Duodenal mucosa (tissue), 2 donors: ENCODE data around the gene STYX.
A peak's percentile ranks its signal among the peaks of the same experiment; 100 is the strongest.

Experiments
- H3K27ac ChIP-seq: one replicate; pipeline ENCODE4 v1.7.0; 2013; ENCODE audit warnings: low read depth, low read length
- H3K27me3 ChIP-seq, 2 donors: one replicate each; pipeline ENCODE4 v1.7.0; 2013; ENCODE audit warnings: low read length in 2 of 2, control low read depth in 1 of 2; ENCODE audit not compliant: insufficient read depth in 2 of 2, control insufficient read depth in 1 of 2
- H3K36me3 ChIP-seq, 2 donors: one replicate each; pipeline ENCODE4 v1.7.0; 2013; ENCODE audit warnings: low read length in 2 of 2, control low read depth in 1 of 2; ENCODE audit not compliant: insufficient read depth in 2 of 2, control insufficient read depth in 1 of 2
- H3K4me1 ChIP-seq, 2 donors: one replicate each; pipeline ENCODE4 v1.7.0; 2013; ENCODE audit warnings: low read length in 2 of 2, control low read depth in 1 of 2; ENCODE audit not compliant: insufficient read depth in 2 of 2, control insufficient read depth in 1 of 2
- H3K4me3 ChIP-seq, 2 donors: one replicate each; pipeline ENCODE4 v1.7.0; 2013; ENCODE audit warnings: low read length in 2 of 2, low read depth in 1 of 2
- H3K9ac ChIP-seq, 2 donors: one replicate each; pipeline ENCODE4 v1.7.0; 2013; ENCODE audit warnings: low read length in 2 of 2, low read depth in 1 of 2
- H3K9me3 ChIP-seq, 2 donors: one replicate each; pipeline ENCODE4 v1.7.0; 2013; ENCODE audit warnings: low read length in 2 of 2, control low read depth in 1 of 2; ENCODE audit not compliant: control insufficient read depth in 1 of 2

Gene STYX

GRCh38 chr14:52786887-52787286 lies 56.9 kb downstream of the STYX start:
- Histone ChIP-seq H3K27me3 (no peaks in the 10 kb centered on the region), H3K27ac (no peak overlapping the region), H3K4me1 (peaks cover 9 to 13% of the 10 kb centered on the region in 2 donors), H3K9me3 (no peaks in the 10 kb centered on the region), H3K36me3 (no peaks in the 10 kb centered on the region), H3K4me3 (no peak overlapping the region), H3K9ac (no peak overlapping the region)

DNA sequence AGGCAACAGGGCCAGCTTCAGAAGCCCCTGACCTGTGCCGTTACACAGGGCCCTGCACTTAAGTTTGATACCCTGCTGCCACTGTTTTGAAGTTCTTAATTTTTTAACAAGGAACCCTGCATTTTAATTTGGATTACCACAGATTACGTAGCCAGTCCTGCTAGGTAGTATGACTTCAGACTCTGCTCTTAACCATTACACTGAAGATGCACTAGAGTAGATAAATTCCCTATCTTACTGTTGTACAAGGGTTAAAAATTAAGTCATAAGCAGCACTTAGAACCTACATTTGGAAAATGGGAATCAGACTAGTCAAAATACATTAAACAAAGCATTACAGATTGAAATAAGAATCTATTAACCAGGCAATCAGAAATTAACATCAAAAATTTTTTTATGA lies 59.2 kb downstream of the STYX start:
- H3K9ac ChIP-seq, result no peak overlapping the region
- H3K27ac ChIP-seq, result no peak overlapping the region
- no peaks in the 10 kb centered on the region for H3K27me3 ChIP-seq
- H3K4me1 ChIP-seq, result peaks cover 9 to 17% of the 10 kb centered on the region in 2 donors
- no peaks in the 10 kb centered on the region for H3K9me3 ChIP-seq
- no peaks in the 10 kb centered on the region for H3K36me3 ChIP-seq
- H3K4me3 ChIP-seq, result no peak overlapping the region

DNA sequence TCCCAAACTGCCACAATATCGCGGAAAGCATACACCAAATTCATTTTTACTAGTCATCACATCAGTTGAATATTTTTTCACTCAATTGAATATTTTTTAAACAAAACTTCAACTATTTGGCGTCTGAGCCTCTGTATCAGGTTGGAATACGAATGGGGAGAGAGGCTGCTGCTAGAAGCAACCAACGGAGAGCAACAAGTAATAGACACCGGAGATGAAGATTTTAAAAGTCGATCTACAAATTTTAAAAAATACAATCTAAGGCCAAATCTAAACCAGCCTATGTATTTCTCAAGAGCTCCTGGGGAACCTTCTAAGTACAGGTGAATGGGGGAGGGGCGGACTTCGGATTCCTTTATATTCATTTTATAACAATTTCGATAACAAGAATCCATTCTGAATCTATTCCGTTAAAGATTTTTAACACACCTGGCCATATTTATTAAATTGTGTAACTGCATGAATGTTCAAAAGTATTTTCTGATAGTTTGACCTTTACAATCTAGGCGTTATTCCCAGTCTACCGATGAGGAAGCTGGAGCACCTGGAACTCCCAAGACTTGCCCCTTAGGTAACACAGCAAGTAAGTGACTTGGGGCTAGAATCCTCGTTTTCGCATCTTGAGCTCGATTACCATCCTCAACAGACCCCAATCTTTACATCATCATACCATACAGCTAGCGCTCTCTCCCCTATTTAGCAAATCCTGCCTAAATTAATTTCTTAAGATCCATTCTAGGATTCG lies 60.2 kb downstream of the STYX start:
- Histone ChIP-seq H3K4me1 (peaks cover 9 to 17% of the 10 kb centered on the region in 2 donors), H3K27ac (no peak overlapping the region), H3K4me3 (peak overlapping the region; percentile 96), H3K36me3 (no peaks in the 10 kb centered on the region), H3K9ac (peak overlapping the region; percentile 66 to 87), H3K27me3 (no peaks in the 10 kb centered on the region), H3K9me3 (no peaks in the 10 kb centered on the region)

DNA sequence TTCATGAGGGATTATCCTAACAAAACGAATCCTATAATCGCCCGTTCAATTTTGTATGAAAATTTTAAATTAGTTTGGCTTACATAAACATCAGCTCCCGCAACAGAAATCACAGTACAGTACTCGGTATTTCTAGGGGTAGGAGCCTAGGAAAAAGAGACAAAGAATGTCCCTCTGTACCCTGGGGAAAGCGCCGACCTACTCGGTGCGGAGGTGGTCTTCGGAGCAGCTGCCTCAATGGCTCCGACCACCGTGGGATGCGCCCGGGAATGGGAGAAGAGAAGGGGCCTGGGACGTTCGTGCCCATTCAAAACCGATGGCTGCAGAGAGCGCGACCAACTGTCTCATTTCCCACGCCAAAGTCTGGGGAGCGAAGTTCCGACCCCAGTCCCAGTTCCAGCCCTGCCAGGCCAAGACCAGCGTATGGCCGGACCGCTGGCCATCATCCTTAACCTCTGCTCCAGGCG lies 60.8 kb downstream of the STYX start:
- peak overlapping the region; percentile 66 to 87 for H3K9ac ChIP-seq
- no peaks in the 10 kb centered on the region for H3K27me3 ChIP-seq
- H3K36me3 ChIP-seq, result no peaks in the 10 kb centered on the region
- H3K4me1 ChIP-seq, result peaks cover 9 to 17% of the 10 kb centered on the region in 2 donors
- H3K27ac ChIP-seq, result peak overlapping the region; percentile 87
- H3K9me3 ChIP-seq, result no peaks in the 10 kb centered on the region
- peak overlapping the region; percentile 96 for H3K4me3 ChIP-seq

DNA sequence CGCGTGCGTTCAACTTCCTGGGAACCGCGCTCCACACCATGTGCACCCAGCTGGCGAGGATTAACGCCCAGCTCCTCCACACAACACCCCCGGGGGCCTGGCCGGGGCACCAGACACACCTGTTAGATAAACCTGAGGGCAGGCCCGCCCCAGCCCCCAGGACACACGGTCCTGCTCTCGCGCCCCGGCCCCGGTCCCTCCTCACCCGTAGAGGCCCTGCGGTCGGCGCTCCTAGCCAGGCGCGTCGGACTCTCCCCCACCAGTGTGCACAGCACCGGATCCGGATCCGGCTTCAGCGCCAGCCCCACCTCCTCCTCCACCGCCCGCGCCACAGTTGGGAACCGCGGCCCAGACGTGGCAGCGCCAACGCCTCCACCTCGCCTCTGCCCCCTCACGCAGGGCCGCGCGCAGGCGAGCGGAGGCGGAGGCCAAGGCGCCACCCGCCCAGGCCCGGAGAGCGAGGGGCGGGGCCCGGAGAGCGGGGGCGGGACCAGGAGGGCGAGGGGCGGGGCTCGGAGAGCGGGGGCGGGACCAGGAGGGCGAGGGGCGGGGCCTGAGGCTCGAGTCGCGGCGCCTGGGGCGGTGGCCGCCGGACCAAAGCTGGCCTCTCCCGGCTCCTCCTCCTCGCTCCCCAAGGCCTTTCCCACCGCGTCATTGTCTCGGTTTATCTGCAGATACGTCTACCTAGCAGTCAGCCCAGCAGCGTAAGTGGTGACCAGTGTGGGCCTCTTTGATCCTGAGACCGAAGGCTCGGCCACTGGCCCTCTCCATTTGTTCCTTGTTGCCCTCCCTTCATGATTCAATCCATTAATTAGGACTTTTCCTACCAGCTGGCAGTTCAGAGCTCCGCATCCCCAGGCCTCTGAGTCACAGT lies 61.5 kb downstream of the STYX start, which contains the start of gene GNPNAT1:
Gene GNPNAT1, minus strand, starts transcription at position 385 of the 874 bp plus-strand sequence. CDS start 6,957 bp downstream, outside the sequence.
- Histone ChIP-seq H3K27me3 (no peaks in the 10 kb centered on the region), H3K4me3 (peak within 1 kb of the TSS; percentile 96), H3K4me1 (peaks cover 9 to 17% of the 10 kb centered on the region in 2 donors), H3K9ac (peak within 1 kb of the TSS; percentile 66 to 87), H3K27ac (peak within 1 kb of the TSS; percentile 87), H3K9me3 (no peaks in the 10 kb centered on the region), H3K36me3 (no peaks in the 10 kb centered on the region)

DNA sequence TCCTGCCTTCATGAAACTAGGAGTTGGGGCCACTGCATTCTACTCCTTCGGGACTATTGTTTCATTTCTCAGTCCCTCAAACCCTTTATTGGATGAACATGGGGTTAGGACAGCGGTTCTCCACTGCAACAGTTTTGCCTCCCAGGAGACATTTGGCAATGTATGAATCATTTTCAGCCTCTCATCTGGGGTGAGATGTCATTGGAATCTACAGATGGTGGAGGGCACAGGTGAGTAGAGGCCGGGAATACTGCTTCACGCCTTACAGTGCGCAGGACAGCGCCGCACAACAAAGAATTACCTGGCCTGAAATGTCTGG lies 62.1 kb downstream of the STYX start:
- H3K27ac ChIP-seq, result peak overlapping the region; percentile 82
- H3K9me3 ChIP-seq, result no peaks in the 10 kb centered on the region
- H3K4me3 ChIP-seq, result peak overlapping the region; percentile 61 to 75
- peaks cover 9 to 17% of the 10 kb centered on the region in 2 donors for H3K4me1 ChIP-seq
- no peaks in the 10 kb centered on the region for H3K27me3 ChIP-seq
- H3K9ac ChIP-seq, result peak overlapping the region; percentile 58 to 71
- H3K36me3 ChIP-seq, result no peaks in the 10 kb centered on the region

DNA sequence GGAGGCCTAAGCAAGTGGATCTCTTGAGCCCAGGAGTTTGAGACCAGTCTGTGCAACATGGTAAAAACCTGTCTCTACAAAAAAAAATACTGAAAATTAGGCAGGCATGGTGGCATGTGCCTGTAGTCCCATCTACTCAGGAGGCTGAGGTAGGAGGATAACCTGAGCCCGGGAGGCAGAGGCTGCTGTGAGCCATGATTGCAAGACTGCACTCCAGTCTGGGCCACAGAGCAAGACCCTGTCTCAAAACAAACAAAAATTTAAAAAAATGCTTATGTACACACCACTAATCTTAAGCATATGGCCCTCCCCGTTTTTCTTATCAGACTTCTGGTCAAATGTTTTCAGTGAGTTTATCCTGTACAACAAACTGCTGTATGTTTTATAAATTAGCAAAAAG lies 63.1 kb downstream of the STYX start:
- Histone ChIP-seq H3K27ac (no peak overlapping the region), H3K36me3 (no peaks in the 10 kb centered on the region), H3K4me3 (no peak overlapping the region), H3K9ac (no peak overlapping the region), H3K9me3 (no peaks in the 10 kb centered on the region), H3K27me3 (no peaks in the 10 kb centered on the region), H3K4me1 (peaks cover 9 to 17% of the 10 kb centered on the region in 2 donors)

- H3K27ac ChIP-seq, result no peak overlapping the region
- H3K36me3 ChIP-seq, result no peaks in the 10 kb centered on the region
- no peaks in the 10 kb centered on the region for H3K9me3 ChIP-seq
- no peak overlapping the region for H3K4me3 ChIP-seq
- H3K27me3 ChIP-seq, result no peaks in the 10 kb centered on the region
- H3K9ac ChIP-seq, result no peak overlapping the region
- no peaks in the 10 kb centered on the region for H3K4me1 ChIP-seq
Measured at GRCh38 chr14:52797653-52798052, 67.7 kb downstream of the STYX start.

DNA sequence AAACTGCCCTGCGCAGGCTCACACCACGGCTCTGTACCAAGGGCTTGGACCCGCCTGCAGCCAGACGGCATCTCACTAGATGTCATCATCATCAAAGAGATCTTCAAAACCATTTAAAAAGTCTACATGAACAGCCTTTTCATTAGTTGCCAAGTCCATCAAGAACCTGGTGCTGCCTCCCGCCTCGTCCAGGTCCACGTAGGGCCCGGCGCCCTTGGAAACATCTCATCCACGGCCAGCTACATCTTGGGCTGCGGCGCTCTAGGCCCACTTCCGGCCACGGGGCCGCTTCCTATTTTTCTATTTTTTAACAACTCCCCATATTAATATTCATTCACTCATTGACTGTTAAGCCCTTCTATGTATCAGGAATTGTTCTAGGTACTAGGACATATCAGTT lies 68.9 kb downstream of the STYX start:
- H3K27ac ChIP-seq, result no peak overlapping the region
- H3K9ac ChIP-seq, result no peak overlapping the region
- no peaks in the 10 kb centered on the region for H3K27me3 ChIP-seq
- H3K4me1 ChIP-seq, result no peaks in the 10 kb centered on the region
- H3K36me3 ChIP-seq, result no peaks in the 10 kb centered on the region
- no peak overlapping the region for H3K4me3 ChIP-seq
- H3K9me3 ChIP-seq, result no peaks in the 10 kb centered on the region

DNA sequence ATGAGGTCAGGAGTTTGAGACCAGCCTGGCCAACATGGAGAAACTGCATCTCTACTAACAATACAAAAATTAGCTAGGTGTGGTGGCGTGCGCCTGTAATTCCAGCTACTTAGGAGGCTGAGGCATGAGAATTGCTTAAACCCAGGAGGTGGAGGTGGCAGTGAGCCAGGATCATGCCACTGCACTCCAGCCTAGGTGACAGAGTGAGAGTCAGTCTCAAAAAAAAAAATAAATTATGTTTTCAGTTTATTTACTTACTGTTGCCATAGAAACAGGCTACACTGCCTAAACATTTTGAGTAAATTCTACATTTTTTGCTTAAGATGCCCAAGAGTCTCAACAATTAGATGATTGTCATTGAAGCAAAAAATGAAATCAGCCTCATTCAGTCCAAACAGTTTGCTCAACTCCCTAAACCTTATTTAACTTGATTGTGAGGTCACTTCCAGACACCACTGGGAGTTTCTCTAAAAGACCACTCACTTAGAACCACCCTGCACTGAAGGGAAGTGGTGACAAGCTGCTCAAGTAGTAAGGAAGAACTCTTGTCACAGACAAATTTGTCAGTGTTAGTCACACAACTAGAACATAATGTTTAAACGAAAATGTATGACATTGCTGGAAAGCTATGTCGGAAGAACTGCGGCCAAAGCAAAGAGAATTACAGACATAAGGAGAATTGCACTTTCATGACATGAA lies 71.2 kb downstream of the STYX start:
- H3K36me3 ChIP-seq, result no peaks in the 10 kb centered on the region
- H3K27me3 ChIP-seq, result no peaks in the 10 kb centered on the region
- H3K4me3 ChIP-seq, result no peak overlapping the region
- no peak overlapping the region for H3K9ac ChIP-seq
- no peaks in the 10 kb centered on the region for H3K4me1 ChIP-seq
- H3K27ac ChIP-seq, result no peak overlapping the region
- no peaks in the 10 kb centered on the region for H3K9me3 ChIP-seq
